Hematopoietic multipotent progenitor cell treated with erythropoietin and hydrocortisone succinate and interleukin-3 and kit ligand, for 15 days (in vitro differentiated cells): Measurements from ENCODE around the gene NGEF.

Source experiments
- DNase-seq: peaks from one replicate; pipeline ENCODE4 v3.0.0-alpha.2; 2015; ENCODE audit warnings: low spot score

The NGEF gene

GRCh38 chr2:232885264-232885961, 127.6 kb downstream of the NGEF start:
- DNase-seq, result no peak

DNA sequence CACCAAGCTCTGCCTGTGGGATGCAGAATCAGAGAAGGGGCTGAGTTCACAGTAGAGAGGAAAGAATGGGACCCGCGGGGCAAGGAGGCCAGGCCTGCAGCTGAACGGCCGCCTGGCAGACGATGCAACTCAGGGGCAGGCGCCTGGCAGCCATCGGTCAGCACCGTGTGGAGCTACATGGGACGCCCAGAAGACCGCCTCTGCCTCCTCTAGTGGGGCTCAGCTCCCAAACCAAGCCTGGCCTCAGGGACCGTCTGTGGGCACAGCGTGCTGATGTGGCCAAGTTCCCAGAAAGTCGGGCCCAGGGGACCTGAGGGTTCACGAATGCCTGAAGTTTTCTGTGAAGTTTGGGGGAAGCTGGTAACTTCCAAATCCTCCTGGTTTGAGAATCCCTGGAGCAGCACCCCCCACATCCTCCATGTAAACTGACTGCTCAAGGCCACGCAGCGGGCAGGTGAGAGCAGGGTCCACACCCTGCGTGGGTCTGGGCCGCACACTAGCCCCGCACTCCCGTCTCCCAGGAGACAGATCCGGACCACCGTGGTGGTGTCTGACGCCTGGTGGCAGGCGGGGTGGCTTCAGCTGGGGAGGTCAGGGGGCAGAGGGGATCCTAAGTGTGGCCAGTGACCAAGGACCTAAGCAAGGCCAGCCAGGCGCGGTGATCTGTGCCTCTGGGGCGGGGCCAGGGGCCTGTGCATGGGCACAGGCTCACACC, 128.3 kb downstream of the NGEF start:
- DNase-seq, result no peak

DNA sequence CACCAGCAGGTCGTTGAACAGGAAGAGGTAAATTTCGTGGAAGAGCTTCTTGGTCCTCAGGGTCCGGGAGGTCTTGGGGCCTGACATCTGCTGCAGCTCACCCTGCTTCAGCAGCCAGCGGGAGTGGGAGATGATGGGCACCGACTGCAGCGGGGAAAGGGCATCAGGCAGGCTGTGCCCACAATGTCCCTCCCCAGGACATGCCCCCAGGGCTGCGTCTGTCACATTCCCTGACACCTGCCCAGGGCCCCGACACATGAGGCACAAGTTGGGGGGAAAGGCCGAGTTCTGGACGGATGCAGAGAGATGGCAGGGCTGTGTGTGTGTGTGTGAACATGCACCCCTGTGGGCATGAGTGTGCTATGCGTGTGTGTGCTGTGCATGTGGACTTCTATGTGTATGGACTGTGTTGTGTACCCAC, 129.0 kb downstream of the NGEF start:
- DNase-seq, result no peak

GRCh38 chr2:232883116-232883721, 129.8 kb downstream of the NGEF start:
- no peak for DNase-seq

- no peak for DNase-seq
Measured at GRCh38 chr2:232882505-232883115, 130.4 kb downstream of the NGEF start.

DNA sequence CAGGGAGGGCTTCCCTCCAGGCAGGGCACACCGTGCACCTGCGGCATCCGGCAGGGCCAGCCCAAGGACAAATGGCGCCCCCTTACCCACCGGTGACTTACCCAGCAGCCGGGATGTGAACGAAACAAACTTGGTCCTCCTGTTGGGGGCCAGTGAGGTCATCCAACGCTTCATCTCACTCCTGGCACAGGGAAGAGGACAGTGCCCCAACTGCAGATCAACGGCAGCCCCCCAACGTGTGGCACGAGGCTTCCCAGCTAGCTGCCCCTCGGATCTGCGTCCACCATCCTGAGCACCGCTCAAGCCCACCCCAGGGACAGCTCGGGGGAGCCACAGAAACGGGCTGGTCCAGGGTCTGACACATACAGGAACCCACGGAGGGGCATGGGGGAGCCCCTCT, 131.0 kb downstream of the NGEF start:
- no peak for DNase-seq

GRCh38 chr2:232880764-232881351, 132.2 kb downstream of the NGEF start:
- DNase-seq, result no peak

DNA sequence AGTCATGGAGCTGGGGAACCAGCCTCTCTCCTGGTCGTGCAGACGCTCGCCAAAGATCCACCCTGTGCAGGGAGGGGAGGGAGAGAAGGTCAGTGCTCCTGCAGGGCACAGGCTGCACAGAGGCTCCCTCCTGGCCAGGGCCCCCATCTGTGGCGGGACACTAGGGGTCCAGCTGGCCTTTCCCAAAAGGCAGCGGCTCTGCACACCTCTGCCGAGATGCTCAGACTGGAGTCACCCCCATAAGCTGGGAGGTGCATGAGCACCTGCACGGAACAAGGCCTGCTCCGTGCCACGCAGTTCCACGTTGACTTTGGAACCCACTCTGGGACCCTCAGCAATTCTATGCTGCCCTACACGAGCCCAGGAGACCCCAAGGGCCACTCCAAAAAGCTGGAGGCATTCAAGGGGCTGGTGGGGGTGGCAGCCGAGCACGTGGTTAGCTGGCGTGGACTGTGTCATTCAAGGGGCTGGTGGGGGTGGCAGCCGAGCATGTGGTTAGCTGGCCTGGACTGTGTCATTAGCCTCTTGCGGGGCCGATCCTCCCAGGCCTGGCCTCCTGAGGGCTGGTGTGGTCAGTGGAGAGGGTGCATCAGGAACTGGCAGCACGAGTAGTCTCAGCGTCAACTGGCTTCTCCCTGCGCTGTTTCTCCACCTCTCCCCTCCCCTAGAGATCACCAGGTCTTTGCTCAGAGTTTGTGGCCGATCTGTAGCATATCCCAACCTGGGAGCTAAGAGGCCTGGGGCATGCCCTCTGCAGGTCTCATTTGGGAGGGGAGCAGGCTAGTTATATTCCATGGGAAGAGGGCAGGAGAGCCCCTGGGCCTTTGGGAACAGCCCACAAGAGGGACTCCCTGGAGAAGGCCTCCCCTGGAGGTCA, 133.2 kb downstream of the NGEF start:
- no peak for DNase-seq

DNA sequence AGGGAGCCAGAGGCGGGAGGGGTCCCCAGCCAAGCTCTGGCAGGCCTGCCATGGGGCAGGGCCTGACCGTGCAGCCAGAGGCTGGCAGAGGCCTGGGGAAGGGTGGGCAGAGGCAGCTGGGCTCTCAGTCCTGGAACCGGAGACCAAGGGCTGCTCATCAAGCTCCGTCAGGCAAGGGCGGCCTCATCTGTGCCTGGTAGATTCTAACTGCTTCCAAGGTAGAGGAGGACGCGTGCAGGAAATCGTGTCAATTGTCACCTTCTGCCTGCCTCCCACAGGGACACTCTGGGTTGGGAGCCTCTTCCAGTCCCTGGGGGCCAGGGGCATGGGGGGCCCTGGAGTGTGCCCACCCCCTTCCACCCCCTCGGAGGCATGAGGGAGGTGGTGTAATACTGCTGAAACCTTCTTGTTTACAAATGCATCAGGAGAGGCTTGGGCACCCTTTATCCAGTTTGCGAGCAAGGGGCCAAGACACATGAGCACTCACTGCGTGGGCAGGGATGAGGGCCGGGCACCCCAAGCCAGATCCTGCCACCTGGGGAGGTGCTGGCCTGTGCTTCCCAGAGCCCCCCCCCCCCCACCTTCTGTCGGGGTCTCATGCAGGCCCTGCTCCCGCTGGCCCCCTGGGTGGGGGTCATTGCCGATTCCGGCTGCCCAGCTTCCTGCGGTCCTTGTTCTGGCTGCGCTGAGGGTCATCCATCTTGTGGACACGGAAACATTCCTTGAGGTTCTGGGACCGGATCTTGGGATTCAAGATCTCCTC, 134.0 kb downstream of the NGEF start:
- DNase-seq, result no peak

GRCh38 chr2:232877940-232878511, 135.0 kb downstream of the NGEF start:
- no peak for DNase-seq

- DNase-seq, result no peak
Measured at GRCh38 chr2:232876978-232877441, 136.0 kb downstream of the NGEF start.

GRCh38 chr2:232876161-232876977, 136.7 kb downstream of the NGEF start:
- DNase-seq, result no peak

DNA sequence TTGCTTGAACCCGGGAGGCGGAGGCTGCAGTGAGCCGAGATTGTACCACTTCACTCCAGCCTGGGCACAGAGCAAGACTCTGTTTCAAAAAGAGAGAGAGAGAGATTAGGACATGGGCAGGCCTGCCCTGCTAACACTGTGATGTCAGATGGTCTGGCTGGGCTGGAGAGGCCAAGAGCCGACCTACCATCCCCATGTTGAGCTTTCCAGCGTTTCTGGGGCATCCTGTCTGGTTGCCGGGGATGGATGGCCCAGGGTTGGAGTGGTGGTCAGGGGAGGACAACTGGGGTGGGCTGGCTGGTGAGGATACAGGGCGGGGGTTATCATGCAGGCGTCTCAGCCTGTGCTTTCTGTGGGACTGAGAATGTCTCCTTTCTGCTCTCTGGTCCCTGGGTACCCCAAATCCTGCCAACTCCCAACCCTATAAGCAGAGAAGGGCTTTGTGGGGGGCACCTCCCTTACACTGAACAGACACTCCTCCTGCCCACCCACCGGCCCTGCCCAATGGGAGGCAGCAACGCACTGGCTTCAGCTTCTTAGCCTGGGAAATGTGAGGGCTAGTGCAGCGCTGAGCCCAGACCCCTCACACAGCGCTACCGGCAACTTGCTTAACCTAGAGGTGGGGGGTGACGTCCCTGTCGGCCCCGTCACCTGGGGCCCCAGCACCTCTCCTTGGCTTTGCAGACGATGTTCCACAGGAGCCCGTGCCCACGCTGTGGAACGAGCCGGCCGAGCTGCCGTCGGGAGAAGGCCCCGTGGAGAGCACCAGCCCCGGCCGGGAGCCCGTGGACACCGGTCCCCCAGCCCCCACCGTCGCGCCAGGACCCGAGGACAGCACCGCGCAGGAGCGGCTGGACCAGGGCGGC, 137.6 kb downstream of the NGEF start:
- no peak for DNase-seq

GRCh38 chr2:232874677-232875223, 138.3 kb downstream of the NGEF start:
- no peak for DNase-seq

DNA sequence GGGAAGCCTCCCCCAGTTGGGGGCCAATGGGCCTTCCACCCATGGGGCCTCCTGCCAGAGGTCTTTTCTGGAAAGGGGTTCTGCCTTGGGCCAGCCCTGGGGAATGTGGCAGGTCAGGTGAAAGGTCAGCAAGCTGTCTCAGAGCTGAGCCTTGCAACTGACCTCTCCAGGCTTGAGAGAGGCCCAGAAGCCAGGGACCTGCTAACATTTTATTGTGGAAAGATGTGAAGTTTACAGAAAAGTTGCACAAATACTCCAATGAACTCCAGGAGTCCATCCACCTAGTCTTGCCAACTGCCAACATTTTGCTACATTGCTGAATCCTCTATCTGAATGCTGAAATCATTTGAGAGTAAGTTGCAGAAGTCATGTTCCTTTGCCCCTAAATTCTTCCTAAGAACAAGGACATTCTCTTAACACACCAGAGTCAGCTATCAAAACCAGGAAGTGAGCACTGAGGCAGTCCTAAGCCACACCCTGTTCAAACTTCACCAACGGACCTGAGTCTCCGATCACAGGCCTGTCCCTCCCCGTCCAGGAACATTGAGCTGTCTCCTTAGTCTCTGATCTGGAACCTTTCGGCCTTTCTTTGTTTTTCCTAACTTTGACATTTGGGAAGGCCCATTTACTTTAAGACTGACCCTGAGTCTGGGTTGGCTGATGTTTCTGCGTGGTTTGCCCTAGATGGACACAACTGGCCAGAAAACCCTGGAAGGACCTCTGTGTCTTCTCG, 139.0 kb downstream of the NGEF start:
- DNase-seq, result no peak

DNA sequence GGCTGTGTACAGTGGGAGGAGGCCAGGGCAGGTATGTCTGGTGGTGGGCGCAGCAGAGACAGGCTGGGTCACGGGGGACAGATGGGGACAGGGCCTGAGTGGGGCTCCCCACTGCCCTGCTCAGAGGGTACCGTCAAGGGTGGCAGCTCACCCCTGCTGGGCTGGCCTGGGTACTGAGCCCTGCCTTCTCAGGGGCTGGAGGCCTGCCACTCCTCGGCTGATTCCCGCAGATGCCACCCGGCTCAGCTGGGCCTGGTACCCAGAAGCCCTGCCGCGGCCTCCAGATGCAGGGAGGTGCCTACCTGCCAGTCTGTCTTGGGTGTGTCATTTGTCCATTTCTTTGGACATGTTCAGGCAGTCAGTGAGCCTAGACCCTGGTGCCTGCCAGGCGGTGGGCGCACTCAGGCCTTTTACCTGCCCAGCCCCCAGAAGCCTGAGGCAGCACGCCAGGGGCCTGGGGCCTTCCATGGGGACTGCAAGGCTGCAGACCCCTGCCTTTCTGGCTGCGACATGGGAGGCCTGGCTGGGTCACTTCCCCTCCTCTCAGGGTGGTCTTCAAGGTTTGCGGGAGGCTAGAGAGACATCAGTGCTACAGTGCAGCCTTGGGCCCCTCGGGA, 139.7 kb downstream of the NGEF start:
- DNase-seq, result no peak

GRCh38 chr2:232872826-232873225, 140.2 kb downstream of the NGEF start:
- DNase-seq, result no peak
